Tibial nerve (tissue), 4 donors: ENCODE results near the gene LEMD2.

Source experiments
- CTCF ChIP-seq, 5 experiments: fragments of 200-600 bp in 3 of 5; fragments of 450-650 bp in 2 of 5; sonication (generic) in 3 of 5; IDR thresholded peaks; one replicate each; pipeline ENCODE4 v1.5.1; 2016 to 2019; ENCODE audit warnings: antibody characterized with exemption in 5 of 5, mild to moderate bottlenecking in 3 of 5, moderate library complexity in 2 of 5
- EP300 ChIP-seq, 2 donors: sonication (generic); formaldehyde crosslinking; IDR thresholded peaks; one replicate each; pipeline ENCODE4 v1.6.1; 2017; ENCODE audit warnings: antibody characterized with exemption in 2 of 2, mild to moderate bottlenecking in 1 of 2
- POLR2A ChIP-seq, 2 donors: fragments of 450-650 bp; IDR thresholded peaks; one replicate each; pipeline ENCODE4 v1.6.1; 2017; ENCODE audit warnings: antibody characterized with exemption in 2 of 2, mild to moderate bottlenecking in 2 of 2, moderate library complexity in 2 of 2

DNA sequence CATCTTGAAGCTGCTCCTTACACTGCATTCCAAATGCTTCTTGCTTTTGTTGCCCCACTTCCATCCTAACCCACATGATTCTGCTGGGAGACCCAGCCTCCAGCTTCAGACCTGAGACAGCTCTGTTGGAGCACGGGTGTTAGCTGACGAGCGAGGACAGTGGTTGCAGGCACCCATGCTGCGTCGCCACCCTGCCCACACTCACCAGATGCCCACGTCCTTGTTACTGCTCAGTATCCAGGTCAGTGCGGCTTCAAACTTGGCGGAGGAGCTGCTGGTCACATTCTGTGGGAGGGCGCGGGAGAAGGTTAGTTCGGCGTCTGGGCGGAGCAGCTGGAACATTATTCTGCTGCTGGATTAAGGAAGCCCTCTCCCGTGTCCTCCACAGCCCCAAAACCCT, 9.0 kb downstream of the LEMD2 start:
- TF ChIP-seq EP300 (IDR thresholded peaks at IDR 0.05) (no peak), POLR2A (IDR thresholded peaks at IDR 0.05) (no peak), CTCF (IDR thresholded peaks at IDR 0.05) (no peak)
